ENCODE data around the gene PRELID2.
"Not testable (repeated sequence)": the region's sequence is repeated elsewhere in the genome, so short reads cannot be mapped to it uniquely, and the experiment has no call there.

The PRELID2 gene

DNA sequence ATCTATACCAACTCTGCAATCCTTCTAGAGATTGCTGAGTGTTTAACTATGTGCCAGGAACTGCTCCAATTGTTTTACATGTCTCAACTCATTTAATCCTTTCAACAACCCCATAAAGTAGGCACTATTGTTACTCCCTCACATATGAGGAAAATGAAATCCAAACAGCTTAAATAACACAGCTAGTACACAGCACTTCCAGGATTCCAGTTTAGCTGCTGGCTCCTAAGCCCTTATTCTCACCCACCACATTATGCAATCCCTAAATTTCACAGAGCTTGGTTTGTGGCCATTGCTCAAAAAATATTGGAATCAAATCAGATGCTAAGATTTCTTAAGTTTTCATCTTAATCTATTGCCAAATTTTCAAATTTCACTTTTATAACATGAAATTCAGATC, 84.9 kb downstream of the PRELID2 start:
- DNase-seq (ENCODE audit: low read depth, low spot score) = no peak

GRCh38 chr5:145743396-145744061, 91.6 kb downstream of the PRELID2 start:
- no peak for DNase-seq (ENCODE audit: low read depth, low spot score)

DNA sequence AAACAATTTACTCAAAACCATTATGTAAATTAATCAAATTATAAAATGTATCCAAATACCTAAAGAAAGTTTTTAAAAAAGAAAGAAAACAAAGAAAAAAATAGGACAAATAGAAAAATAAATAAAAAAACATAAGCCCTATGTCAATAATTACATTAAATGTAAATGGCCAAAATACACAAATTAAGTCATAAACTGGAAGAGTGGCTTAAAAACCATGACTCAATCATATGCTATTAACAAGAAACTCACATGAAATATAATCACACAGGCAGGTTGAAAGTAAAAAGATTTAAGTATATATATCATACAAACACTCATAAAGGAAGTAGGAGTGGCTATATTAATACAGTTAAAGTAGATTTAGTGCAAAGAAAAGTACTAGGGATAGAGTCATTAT, 95.3 kb downstream of the PRELID2 start:
- DNase-seq (ENCODE audit: low read depth, low spot score) = no peak

- DNase-seq (ENCODE audit: low read depth, low spot score) = no peak
These were observed 96.9 kb downstream of the PRELID2 start for GRCh38 chr5:145738227-145738626.

GRCh38 chr5:145737578-145737977, 97.6 kb downstream of the PRELID2 start:
- DNase-seq (ENCODE audit: low read depth, low spot score) = no peak

DNA sequence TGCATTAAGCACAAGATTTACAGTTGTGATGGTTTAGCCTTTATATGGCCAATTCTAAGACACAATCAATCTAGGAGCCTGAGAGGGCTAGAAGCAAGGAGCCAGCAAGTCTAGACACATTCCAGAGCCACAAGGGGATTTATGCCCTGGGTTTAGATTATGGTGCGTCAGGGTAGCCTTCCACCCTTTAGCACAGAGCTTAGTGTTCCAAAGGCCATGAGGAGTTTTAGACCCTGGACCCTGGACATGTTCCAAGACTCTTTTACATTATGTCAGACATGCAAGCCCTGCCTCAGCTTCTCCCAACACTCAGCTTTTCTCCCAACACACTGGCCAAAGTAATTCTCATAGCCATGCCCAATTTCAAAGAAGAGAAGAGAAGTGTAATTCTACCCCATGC, 105.2 kb downstream of the PRELID2 start:
- not testable (repeated sequence) for DNase-seq (ENCODE audit: low read depth, low spot score)

GRCh38 chr5:145723516-145723915, 111.6 kb downstream of the PRELID2 start:
- DNase-seq (ENCODE audit: low read depth, low spot score) = no peak

GRCh38 chr5:145718956-145719355, 116.2 kb downstream of the PRELID2 start:
- peak; percentile 40 for DNase-seq (ENCODE audit: low read depth, low spot score)

DNA sequence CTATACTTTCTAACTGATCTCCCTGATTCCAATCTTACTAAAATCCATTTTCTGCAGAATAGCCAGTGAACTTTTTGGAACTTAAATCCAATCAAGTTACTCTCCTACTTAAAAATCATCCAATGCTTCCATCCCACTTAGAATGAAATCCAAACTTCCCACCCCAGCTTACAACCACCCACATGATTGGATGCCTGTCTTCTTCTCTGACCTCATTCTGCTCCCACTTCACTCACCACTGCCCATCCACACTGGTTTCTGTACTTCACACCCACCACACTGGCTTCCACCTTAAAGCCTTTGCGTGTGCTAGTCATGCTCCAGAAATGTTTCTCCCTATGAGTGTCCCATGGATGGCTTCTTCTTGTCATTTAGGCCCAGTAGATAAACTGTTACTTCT, 119.7 kb downstream of the PRELID2 start:
- no peak for DNase-seq (ENCODE audit: low read depth, low spot score)

DNA sequence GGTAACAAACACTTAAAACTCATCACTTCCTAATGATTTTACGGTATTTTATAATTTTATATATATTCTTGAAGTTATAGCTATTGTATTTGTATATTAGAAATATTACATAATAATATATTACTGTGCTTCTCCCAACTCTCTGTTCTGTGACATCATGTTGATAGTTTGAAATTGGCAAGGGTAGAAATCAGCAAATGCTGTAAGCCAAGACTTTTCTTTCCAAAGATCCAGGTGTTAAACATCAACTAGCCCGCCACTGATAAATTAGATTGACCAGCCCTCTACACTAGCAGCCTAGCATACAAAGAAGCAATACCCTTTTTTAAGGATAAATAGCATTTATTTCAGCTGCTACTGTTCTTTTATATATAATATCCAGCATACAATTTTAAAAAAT, 122.9 kb downstream of the PRELID2 start:
- DNase-seq (ENCODE audit: low read depth, low spot score) = no peak

DNA sequence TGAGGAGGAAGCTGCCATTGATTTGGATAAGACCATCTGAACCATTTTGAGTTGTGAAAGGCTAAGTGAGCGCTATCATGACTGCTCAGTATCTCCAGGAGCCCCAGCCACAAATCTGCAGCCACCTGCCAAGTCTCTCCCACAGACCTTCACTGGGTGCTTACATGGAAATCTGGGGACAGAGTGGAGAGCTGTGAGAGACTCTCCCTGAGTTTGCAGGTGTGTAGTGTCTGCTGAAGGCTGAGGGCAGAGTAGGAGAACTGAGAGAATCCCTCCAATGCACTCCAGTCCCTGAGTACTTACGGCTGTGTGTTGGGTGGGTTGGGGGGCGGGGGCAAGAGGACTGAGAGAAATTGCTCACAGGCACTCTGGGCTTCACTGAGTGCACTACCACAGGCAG, 123.7 kb downstream of the PRELID2 start:
- DNase-seq (ENCODE audit: low read depth, low spot score) = no peak
